A172 (cell line): ENCODE data around the gene MAGI2. TPM values are rescaled to one million over a fixed set of nuclear protein-coding genes. Genes with fewer than 3 reads are reported as not detected.
A peak's percentile ranks its signal among the peaks of the same experiment; 100 is the strongest.

Experiments used
- DNase-seq: peaks from one replicate; pipeline ENCODE4 v3.0.0-alpha.2; 2015; ENCODE audit warnings: low spot score
- total RNA-seq: library from RNA; depleted of rRNA; stranded (reverse); fragments of >200 nt; shearing (Covaris generic); gene quantifications from 2 replicates; pipeline ENCODE4 v1.2.3, GENCODE V29; 2014

Gene MAGI2
- total RNA-seq, 1 experiment from 2014 or later: 1.5 TPM

- no peak for DNase-seq
These were observed 1269.2 kb downstream of the MAGI2 start for GRCh38 chr7:78184299-78184698.

GRCh38 chr7:78179827-78180477 is 1273.5 kb downstream of the MAGI2 start:
- no peak for DNase-seq

GRCh38 chr7:78179211-78179610 is 1274.3 kb downstream of the MAGI2 start:
- DNase-seq: no peak

- DNase-seq: no peak
These were observed 1275.1 kb downstream of the MAGI2 start for GRCh38 chr7:78178319-78178718.

GRCh38 chr7:78176171-78176570 is 1277.3 kb downstream of the MAGI2 start:
- peak; percentile 41 for DNase-seq

GRCh38 chr7:78175330-78176100 is 1278.0 kb downstream of the MAGI2 start:
- DNase-seq: no peak

- no peak for DNase-seq
These were observed 1279.8 kb downstream of the MAGI2 start for GRCh38 chr7:78173666-78174065.

- DNase-seq: no peak
These were observed 1280.4 kb downstream of the MAGI2 start for GRCh38 chr7:78172933-78173591.

GRCh38 chr7:78172267-78172757 is 1281.2 kb downstream of the MAGI2 start:
- DNase-seq: no peak

GRCh38 chr7:78171398-78171797 is 1282.1 kb downstream of the MAGI2 start:
- DNase-seq: no peak

GRCh38 chr7:78170815-78171214 is 1282.7 kb downstream of the MAGI2 start:
- no peak for DNase-seq

- no peak for DNase-seq
These were observed 1283.5 kb downstream of the MAGI2 start for GRCh38 chr7:78169992-78170391.

GRCh38 chr7:78168865-78169264 is 1284.6 kb downstream of the MAGI2 start:
- DNase-seq: no peak

GRCh38 chr7:78167860-78168259 is 1285.6 kb downstream of the MAGI2 start:
- DNase-seq: no peak

GRCh38 chr7:78165854-78166253 is 1287.6 kb downstream of the MAGI2 start:
- DNase-seq: no peak

- no peak for DNase-seq
These were observed 1288.0 kb downstream of the MAGI2 start for GRCh38 chr7:78165454-78165853.

GRCh38 chr7:78164459-78164858 is 1289.0 kb downstream of the MAGI2 start:
- no peak for DNase-seq

GRCh38 chr7:78161781-78162180 is 1291.7 kb downstream of the MAGI2 start:
- no peak for DNase-seq

GRCh38 chr7:78159545-78159944 is 1293.9 kb downstream of the MAGI2 start:
- no peak for DNase-seq

GRCh38 chr7:78153285-78153684 is 1300.2 kb downstream of the MAGI2 start:
- no peak for DNase-seq

- peak; percentile 18 for DNase-seq
These were observed 1302.2 kb downstream of the MAGI2 start for GRCh38 chr7:78151229-78151628.

GRCh38 chr7:78149787-78150186 is 1303.7 kb downstream of the MAGI2 start:
- peak; percentile 39 for DNase-seq
